Measurements from ENCODE around the gene GBE1. TPM values are rescaled to one million over a fixed set of nuclear protein-coding genes. Genes with fewer than 3 reads are reported as not detected.

The GBE1 gene
- total and polyA plus RNA-seq, 9 of the 15 experiments (the other 6 are each of a cell fraction or from before 2014, with no cell fraction given), result 7.9 to 25.6 (median 13.1) TPM

- TF ChIP-seq KLF10 (CRISPR knock-in tag; IDR thresholded peaks at IDR 0.05), result no peak
- no peak for TF ChIP-seq ZBTB1 (CRISPR knock-in tag; IDR thresholded peaks at IDR 0.05; ENCODE audit: borderline replicate concordance, low read depth)
- TF ChIP-seq FOXK2 (conservative IDR thresholded peaks at IDR 0.05 in 1 of 2, IDR thresholded peaks at IDR 0.05 in 1 of 2; ENCODE audit: low read depth in 2 of 2), result peak; percentile 34 to 44; a peak in 1 of 4 replicates
- no peak; the same call in 1 of the 2 replicates for TF ChIP-seq MEF2D (tag; conservative IDR thresholded peaks at IDR 0.05; ENCODE audit: low read depth)
- TF ChIP-seq ZNF280B (CRISPR knock-in tag; IDR thresholded peaks at IDR 0.05), result no peak
- no peak for TF ChIP-seq ZNF764 (CRISPR knock-in tag; IDR thresholded peaks at IDR 0.05; ENCODE audit: low read depth)
- no peak for TF ChIP-seq SMAD3 (CRISPR knock-in tag; conservative IDR thresholded peaks at IDR 0.05)
- TF ChIP-seq MNT (conservative IDR thresholded peaks at IDR 0.05), result peak in 1 of 2 experiments; percentile 42; a peak in 1 of 4 replicates
- no peak for TF ChIP-seq GMEB1 (CRISPR knock-in tag; IDR thresholded peaks at IDR 0.05)
- no peak for TF ChIP-seq NUFIP1 (IDR thresholded peaks at IDR 0.05; ENCODE audit: partially characterized antibody)
- peak; percentile 54; the same call in 1 of the 2 replicates for TF ChIP-seq RAD51 (IDR thresholded peaks at IDR 0.05; ENCODE audit: borderline replicate concordance, low read depth)
- no peak for TF ChIP-seq CSDE1 (IDR thresholded peaks at IDR 0.05)
- no peak for TF ChIP-seq NELFE (IDR thresholded peaks at IDR 0.05; ENCODE audit: insufficient read depth, insufficient read length)
- TF ChIP-seq NR2C1 (IDR thresholded peaks at IDR 0.05), result no peak
- TF ChIP-seq NR2C1 (tag; IDR thresholded peaks at IDR 0.05), result no peak
- TF ChIP-seq MCM2 (IDR thresholded peaks at IDR 0.05; ENCODE audit: low read depth), result no peak
- TF ChIP-seq KLF1 (tag; IDR thresholded peaks at IDR 0.05), result no peak
- no peak for TF ChIP-seq CBX5 (IDR thresholded peaks at IDR 0.05; ENCODE audit: borderline replicate concordance, low read depth)
- no peak for TF ChIP-seq ZNF395 (CRISPR knock-in tag; IDR thresholded peaks at IDR 0.05)
- no peak for TF ChIP-seq ZNF444 (CRISPR knock-in tag; IDR thresholded peaks at IDR 0.05)
- no peak for TF ChIP-seq BRCA1 (IDR thresholded peaks at IDR 0.05)
- no peak for TF ChIP-seq BRCA1 (CRISPR knock-in tag; IDR thresholded peaks at IDR 0.05)
- no peak for TF ChIP-seq SREBF1 (IDR thresholded peaks at IDR 0.05; ENCODE audit: borderline replicate concordance, low read depth, low read length)
- TF ChIP-seq NR3C1 (CRISPR knock-in tag; IDR thresholded peaks at IDR 0.05), result no peak
Measured at GRCh38 chr3:81743096-81744025, 18.1 kb downstream of the GBE1 start (continued).
